ENCODE measurements around the gene BASP1.

Gene BASP1

GRCh38 chr5:17275289-17276158 lies 58.1 kb downstream of the BASP1 start:
- Histone ChIP-seq H3F3A (ENCODE audit: insufficient read depth, low read length) (no peaks in the 10 kb centered on the region), H3K27me3 (replicated peaks; ENCODE audit: insufficient read depth, low read length) (no peaks in the 10 kb centered on the region), H3K79me2 (ENCODE audit: low read length) (peaks cover 24% of the 10 kb centered on the region)

DNA sequence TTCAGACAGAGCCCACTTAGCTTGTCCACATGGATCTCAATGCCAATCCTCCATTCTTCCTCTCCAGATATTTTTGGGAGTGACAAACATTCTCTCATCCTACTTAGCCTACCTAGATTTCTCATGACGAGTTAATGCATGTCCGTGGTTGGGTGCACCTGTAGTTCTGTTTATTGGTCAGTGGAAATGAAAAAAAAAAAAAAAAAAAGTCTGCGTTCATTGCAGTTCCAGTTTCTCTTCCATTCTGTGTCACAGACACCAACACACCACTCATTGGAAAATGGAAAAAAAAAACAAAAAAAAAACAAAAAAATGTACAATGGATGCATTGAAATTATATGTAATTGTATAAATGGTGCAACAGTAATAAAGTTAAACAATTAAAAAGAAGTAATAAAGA lies 59.0 kb downstream of the BASP1 start:
- Histone ChIP-seq H3K4me3 (ENCODE audit: low read length) (no peak overlapping the region), H3K79me2 (ENCODE audit: low read length) (peaks cover 18% of the 10 kb centered on the region), H3K4me2 (ENCODE audit: low read depth, low read length) (no peak overlapping the region)

More at GRCh38 chr5:17275289-17276158, 58.1 kb downstream of the BASP1 start:
- TF ChIP-seq EZH2phosphoT487 (IDR thresholded peaks at IDR 0.05; ENCODE audit: low read length) (no peak), EZH2 (optimal IDR thresholded peaks at IDR 0.05; ENCODE audit: low read depth, low read length) (no peak)
- TF ChIP-seq, protein P1, sequence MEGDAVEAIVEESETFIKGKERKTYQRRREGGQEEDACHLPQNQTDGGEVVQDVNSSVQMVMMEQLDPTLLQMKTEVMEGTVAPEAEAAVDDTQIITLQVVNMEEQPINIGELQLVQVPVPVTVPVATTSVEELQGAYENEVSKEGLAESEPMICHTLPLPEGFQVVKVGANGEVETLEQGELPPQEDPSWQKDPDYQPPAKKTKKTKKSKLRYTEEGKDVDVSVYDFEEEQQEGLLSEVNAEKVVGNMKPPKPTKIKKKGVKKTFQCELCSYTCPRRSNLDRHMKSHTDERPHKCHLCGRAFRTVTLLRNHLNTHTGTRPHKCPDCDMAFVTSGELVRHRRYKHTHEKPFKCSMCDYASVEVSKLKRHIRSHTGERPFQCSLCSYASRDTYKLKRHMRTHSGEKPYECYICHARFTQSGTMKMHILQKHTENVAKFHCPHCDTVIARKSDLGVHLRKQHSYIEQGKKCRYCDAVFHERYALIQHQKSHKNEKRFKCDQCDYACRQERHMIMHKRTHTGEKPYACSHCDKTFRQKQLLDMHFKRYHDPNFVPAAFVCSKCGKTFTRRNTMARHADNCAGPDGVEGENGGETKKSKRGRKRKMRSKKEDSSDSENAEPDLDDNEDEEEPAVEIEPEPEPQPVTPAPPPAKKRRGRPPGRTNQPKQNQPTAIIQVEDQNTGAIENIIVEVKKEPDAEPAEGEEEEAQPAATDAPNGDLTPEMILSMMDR (IDR thresholded peaks at IDR 0.05; ENCODE audit: low read length), result no peak
- H3K4me1 ChIP-seq (ENCODE audit: low read length), result peaks cover 6% of the 10 kb centered on the region; the same call in 1 of the 2 replicates
- DNase-seq, result no peak
- no peaks in the 10 kb centered on the region for H3K36me3 ChIP-seq (replicated peaks; ENCODE audit: insufficient read depth, low read length)
- no peak overlapping the region for H2AFZ ChIP-seq (ENCODE audit: low read length)
- no peaks in the 10 kb centered on the region for H4K20me1 ChIP-seq (ENCODE audit: insufficient read depth, low read length)
- no peaks in the 10 kb centered on the region for H3K9me2 ChIP-seq (replicated peaks; ENCODE audit: insufficient read depth, low read length)
- no peak overlapping the region for H3K4me2 ChIP-seq (ENCODE audit: low read depth, low read length)
- H3K9me3 ChIP-seq (replicated peaks; ENCODE audit: insufficient read depth, low read length), result no peaks in the 10 kb centered on the region
- H3K4me3 ChIP-seq (ENCODE audit: low read length), result no peak overlapping the region
- no peak overlapping the region for H3K27ac ChIP-seq (ENCODE audit: low read length)
- no peak overlapping the region for H3K9ac ChIP-seq (ENCODE audit: low read length)

DNA sequence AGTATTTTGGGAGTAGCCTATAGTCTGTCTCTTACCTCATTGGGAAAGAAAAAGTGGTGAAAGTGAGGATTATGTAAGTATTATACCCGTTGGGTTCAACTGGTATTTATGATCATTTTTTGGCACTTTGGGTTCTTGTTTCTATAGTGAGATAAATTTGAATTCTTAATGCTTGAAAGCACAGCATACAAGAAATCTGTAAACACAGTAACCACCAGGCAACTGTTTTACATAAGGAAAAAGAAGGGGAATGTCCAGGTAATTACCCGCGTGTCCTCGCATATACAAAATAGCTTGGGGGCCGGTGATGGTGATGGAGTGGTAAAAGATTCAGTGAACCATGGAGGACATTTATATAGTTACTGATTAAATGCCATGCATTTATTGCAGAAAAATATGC lies 60.5 kb downstream of the BASP1 start:
- Histone ChIP-seq H3K9me3 (replicated peaks; ENCODE audit: insufficient read depth, low read length) (no peaks in the 10 kb centered on the region), H3K79me2 (ENCODE audit: low read length) (peaks cover 5% of the 10 kb centered on the region), H3K9ac (ENCODE audit: low read length) (no peak overlapping the region), H3K27ac (ENCODE audit: low read length) (no peak overlapping the region), H3F3A (ENCODE audit: insufficient read depth, low read length) (peaks cover 14% of the 10 kb centered on the region), H3K36me3 (replicated peaks; ENCODE audit: insufficient read depth, low read length) (no peaks in the 10 kb centered on the region), H3K27me3 (replicated peaks; ENCODE audit: insufficient read depth, low read length) (no peaks in the 10 kb centered on the region), H3K4me3 (ENCODE audit: low read length) (no peak overlapping the region), H3K4me2 (ENCODE audit: low read depth, low read length) (no peak overlapping the region), H3K9me2 (replicated peaks; ENCODE audit: insufficient read depth, low read length) (no peaks in the 10 kb centered on the region), H3K4me1 (ENCODE audit: low read length) (peaks cover 15% of the 10 kb centered on the region; the same call in 1 of the 2 replicates), H4K20me1 (ENCODE audit: insufficient read depth, low read length) (no peaks in the 10 kb centered on the region), H2AFZ (ENCODE audit: low read length) (no peak overlapping the region)
- TF ChIP-seq EZH2 (optimal IDR thresholded peaks at IDR 0.05; ENCODE audit: low read depth, low read length) (no peak), EZH2phosphoT487 (IDR thresholded peaks at IDR 0.05; ENCODE audit: low read length) (no peak)
- TF ChIP-seq, protein P1 (IDR thresholded peaks at IDR 0.05; ENCODE audit: low read length), result no peak
- no peak for DNase-seq

More for the DNA sequence above, 59.0 kb downstream of the BASP1 start:
- TF ChIP-seq EZH2 (optimal IDR thresholded peaks at IDR 0.05; ENCODE audit: low read depth, low read length) (no peak), EZH2phosphoT487 (IDR thresholded peaks at IDR 0.05; ENCODE audit: low read length) (no peak)
- TF ChIP-seq, protein P1 (IDR thresholded peaks at IDR 0.05; ENCODE audit: low read length), result no peak
- H3K4me1 ChIP-seq (ENCODE audit: low read length), result peaks cover 12% of the 10 kb centered on the region; the same call in 1 of the 2 replicates
- no peaks in the 10 kb centered on the region for H3K36me3 ChIP-seq (replicated peaks; ENCODE audit: insufficient read depth, low read length)
- H3K9me2 ChIP-seq (replicated peaks; ENCODE audit: insufficient read depth, low read length), result no peaks in the 10 kb centered on the region
- H3K9me3 ChIP-seq (replicated peaks; ENCODE audit: insufficient read depth, low read length), result no peaks in the 10 kb centered on the region
- no peak overlapping the region for H3K27ac ChIP-seq (ENCODE audit: low read length)
- H3K9ac ChIP-seq (ENCODE audit: low read length), result no peak overlapping the region
- H3F3A ChIP-seq (ENCODE audit: insufficient read depth, low read length), result peaks cover 1% of the 10 kb centered on the region; the same call in 1 of the 2 replicates
- DNase-seq, result no peak
- no peak overlapping the region for H2AFZ ChIP-seq (ENCODE audit: low read length)
- H4K20me1 ChIP-seq (ENCODE audit: insufficient read depth, low read length), result no peaks in the 10 kb centered on the region
- no peaks in the 10 kb centered on the region for H3K27me3 ChIP-seq (replicated peaks; ENCODE audit: insufficient read depth, low read length)
